ENCODE results near the gene FGFR3.
A peak's percentile ranks its signal among the peaks of the same experiment; 100 is the strongest.
"Not testable (repeated sequence)": the region's sequence is repeated elsewhere in the genome, so short reads cannot be mapped to it uniquely, and the experiment has no call there.

Gene FGFR3

DNA sequence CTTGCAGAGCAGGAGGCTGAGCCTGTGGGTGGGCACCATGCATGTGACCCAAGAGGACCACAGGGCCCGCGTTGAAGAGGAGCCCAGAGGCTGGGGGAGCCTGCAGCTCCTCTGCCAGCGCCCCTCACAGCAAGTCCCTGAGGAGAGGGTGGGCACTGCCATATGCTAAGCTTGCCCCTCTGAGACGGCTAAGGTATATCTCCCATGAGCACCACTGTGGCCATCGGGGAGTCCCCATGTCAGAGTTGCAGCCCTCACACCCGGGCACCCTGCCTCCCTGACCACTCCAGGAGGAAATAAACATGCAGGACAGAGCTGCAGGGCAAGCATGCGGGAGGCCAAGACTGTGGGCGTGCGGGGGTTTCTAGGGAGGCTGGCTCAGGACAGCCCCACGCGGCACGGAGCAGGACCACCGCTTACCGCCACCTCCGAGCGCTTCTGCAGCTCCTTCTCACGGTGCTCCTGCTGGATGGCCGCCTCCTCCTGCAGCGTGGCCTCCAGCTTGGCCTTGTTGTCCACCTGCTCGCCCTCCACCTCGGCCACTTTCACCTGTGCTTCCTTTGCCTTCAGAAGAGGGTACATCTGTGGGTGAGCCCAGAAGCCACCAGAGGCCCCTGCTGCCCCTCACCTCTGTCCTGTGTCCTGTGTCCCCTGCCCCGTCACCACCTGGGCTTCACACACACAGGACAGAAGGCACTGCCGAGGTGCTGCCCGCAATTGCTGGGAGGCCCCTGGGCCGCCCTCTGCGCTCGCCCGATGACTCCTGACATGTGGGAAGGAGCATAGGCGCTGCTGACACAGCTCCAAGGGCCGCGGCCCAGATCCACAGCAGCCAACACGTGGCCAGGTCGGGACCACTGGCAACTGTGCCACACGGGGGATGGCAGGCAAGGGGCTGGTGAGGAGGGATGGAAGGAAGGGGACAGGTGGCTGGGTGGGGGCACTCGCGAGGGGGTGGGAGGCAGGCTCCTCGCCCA, 29.8 kb downstream of the FGFR3 start:
- no peaks in the 10 kb centered on the region for H3K4me1 Mint-ChIP-seq
- DNase-seq (ENCODE audit: low spot score in 2 of 2) (no peak), ATAC-seq (no peak)
- peaks cover 74% of the 10 kb centered on the region for H3K36me3 Mint-ChIP-seq
- no peak overlapping the region for H3K4me3 Mint-ChIP-seq
- H3K27ac Mint-ChIP-seq: peak overlapping the region; percentile 34
- no peaks in the 10 kb centered on the region for H3K9me3 Mint-ChIP-seq

- H3K4me1 Mint-ChIP-seq: no peaks in the 10 kb centered on the region
- H3K9me3 Mint-ChIP-seq: no peaks in the 10 kb centered on the region
- H3K4me3 Mint-ChIP-seq: no peak overlapping the region
- no peak for ATAC-seq
- peaks cover 67% of the 10 kb centered on the region for H3K36me3 Mint-ChIP-seq
- H3K27ac Mint-ChIP-seq: peak overlapping the region; percentile 34
- no peak for DNase-seq (ENCODE audit: low spot score in 2 of 2)
Measured at GRCh38 chr4:1823545-1823932, 30.4 kb downstream of the FGFR3 start.

GRCh38 chr4:1824746-1825145, 31.7 kb downstream of the FGFR3 start:
- Mint-ChIP-seq H3K4me1 (no peaks in the 10 kb centered on the region), H3K36me3 (peaks cover 62% of the 10 kb centered on the region), H3K27ac (no peak overlapping the region), H3K9me3 (no peaks in the 10 kb centered on the region), H3K4me3 (no peak overlapping the region)
- DNase-seq (ENCODE audit: low spot score in 2 of 2) (no peak), ATAC-seq (no peak)

- no peak overlapping the region for H3K27ac Mint-ChIP-seq
- no peak for ATAC-seq
- H3K4me1 Mint-ChIP-seq: no peaks in the 10 kb centered on the region
- H3K9me3 Mint-ChIP-seq: no peaks in the 10 kb centered on the region
- peaks cover 60% of the 10 kb centered on the region for H3K36me3 Mint-ChIP-seq
- no peak overlapping the region for H3K4me3 Mint-ChIP-seq
- DNase-seq (ENCODE audit: low spot score in 2 of 2): no peak
Measured at GRCh38 chr4:1825326-1825725, 32.2 kb downstream of the FGFR3 start.

DNA sequence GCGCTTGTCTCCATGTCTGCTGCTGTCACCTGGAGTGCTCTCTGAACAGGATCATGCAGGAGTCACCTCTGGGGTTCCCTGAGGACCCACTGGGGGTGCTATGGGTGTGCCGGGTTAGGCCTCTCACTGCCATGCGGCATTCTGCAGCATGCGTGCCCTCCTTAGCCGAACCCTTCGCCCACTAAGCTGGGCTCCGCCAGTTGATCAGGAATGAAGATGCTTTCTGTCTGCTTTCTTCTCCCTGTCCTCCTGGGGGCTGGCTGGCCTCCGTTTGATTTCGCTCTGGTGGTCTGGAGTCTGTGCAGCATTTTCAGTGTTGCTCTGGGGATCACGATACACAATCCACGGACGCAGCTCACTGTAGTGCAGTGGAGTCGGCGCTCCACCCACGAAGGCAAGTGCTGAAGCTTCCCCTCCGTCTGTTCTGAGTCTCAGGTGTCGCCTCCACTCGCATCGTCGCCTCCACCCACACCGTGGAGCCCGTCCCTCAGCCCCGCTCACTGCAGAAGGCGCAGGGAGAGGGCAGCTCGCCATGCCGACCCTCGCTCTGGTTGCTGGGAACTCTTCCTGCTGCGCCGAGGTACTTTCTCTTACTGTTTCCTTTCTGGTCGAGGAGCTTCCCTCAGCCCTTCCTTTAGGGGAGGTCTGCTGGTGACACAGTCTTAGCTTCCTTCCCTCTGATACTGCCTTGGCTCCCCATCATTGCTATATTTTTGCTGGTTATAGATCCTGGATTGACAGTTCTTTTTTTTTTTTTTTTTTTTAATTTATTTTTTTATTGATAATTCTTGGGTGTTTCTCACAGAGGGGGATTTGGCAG, 33.6 kb downstream of the FGFR3 start:
- Mint-ChIP-seq H3K4me1 (no peaks in the 10 kb centered on the region), H3K36me3 (peaks cover 58% of the 10 kb centered on the region), H3K4me3 (no peak overlapping the region), H3K9me3 (no peaks in the 10 kb centered on the region), H3K27ac (peak overlapping the region; percentile 64)
- ATAC-seq (no peak), DNase-seq (ENCODE audit: low spot score in 2 of 2) (no peak)

GRCh38 chr4:1830234-1830633, 37.1 kb downstream of the FGFR3 start:
- H3K4me3 Mint-ChIP-seq: no peak overlapping the region
- no peak overlapping the region for H3K27ac Mint-ChIP-seq
- H3K36me3 Mint-ChIP-seq: peaks cover 61% of the 10 kb centered on the region
- no peak for ATAC-seq
- no peak for DNase-seq (ENCODE audit: low spot score in 2 of 2)
- no peaks in the 10 kb centered on the region for H3K9me3 Mint-ChIP-seq
- H3K4me1 Mint-ChIP-seq: peaks cover 7% of the 10 kb centered on the region

DNA sequence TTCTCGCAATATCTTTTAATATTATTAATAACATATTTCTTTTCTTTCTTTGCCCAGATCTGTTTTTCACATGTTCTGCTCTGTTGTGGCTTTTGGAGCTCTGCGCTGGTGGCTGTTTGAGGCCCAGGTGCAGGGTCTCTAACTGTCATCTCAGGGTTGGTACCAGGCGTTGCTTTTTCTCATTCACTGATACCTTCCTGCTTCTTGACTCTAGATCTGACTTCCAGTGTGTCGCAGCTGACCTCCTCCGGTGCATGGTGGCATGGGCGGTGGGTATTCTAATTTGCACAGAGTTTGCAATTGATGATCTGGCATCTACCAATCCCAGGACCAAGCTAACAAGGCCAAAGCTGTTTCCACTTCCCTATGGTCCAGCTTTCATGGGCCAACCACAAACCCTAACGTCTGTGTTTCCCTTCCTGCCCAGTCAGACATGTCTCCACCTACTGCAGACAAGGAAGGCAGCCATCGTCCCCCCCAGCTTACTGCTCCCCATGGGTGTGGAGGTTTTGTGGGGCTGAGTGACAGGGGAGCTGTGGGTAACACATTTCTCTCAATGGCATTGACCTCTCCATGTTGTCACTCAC, 37.6 kb downstream of the FGFR3 start:
- Mint-ChIP-seq H3K36me3 (peaks cover 61% of the 10 kb centered on the region), H3K4me1 (peaks cover 7% of the 10 kb centered on the region), H3K9me3 (no peaks in the 10 kb centered on the region), H3K4me3 (no peak overlapping the region), H3K27ac (no peak overlapping the region)
- ATAC-seq (no peak), DNase-seq (ENCODE audit: low spot score in 2 of 2) (no peak)

- Mint-ChIP-seq H3K4me3 (no peak overlapping the region), H3K4me1 (peaks cover 7% of the 10 kb centered on the region), H3K27ac (peak overlapping the region; percentile 54), H3K36me3 (peaks cover 62% of the 10 kb centered on the region), H3K9me3 (no peaks in the 10 kb centered on the region)
- DNase-seq (ENCODE audit: low spot score in 2 of 2): no peak
- ATAC-seq: no peak
Measured at GRCh38 chr4:1831331-1831730, 38.2 kb downstream of the FGFR3 start.

GRCh38 chr4:1832690-1833089, 39.6 kb downstream of the FGFR3 start:
- H3K4me1 Mint-ChIP-seq: peaks cover 7% of the 10 kb centered on the region
- no peak overlapping the region for H3K27ac Mint-ChIP-seq
- DNase-seq (ENCODE audit: low spot score in 2 of 2) (no peak), ATAC-seq (no peak)
- H3K9me3 Mint-ChIP-seq: no peaks in the 10 kb centered on the region
- H3K36me3 Mint-ChIP-seq: peaks cover 75% of the 10 kb centered on the region
- H3K4me3 Mint-ChIP-seq: no peak overlapping the region

GRCh38 chr4:1833307-1834046, 40.4 kb downstream of the FGFR3 start:
- ATAC-seq: no peak

GRCh38 chr4:1834047-1834775, 41.1 kb downstream of the FGFR3 start:
- Mint-ChIP-seq H3K9me3 (no peaks in the 10 kb centered on the region), H3K4me1 (peaks cover 11% of the 10 kb centered on the region), H3K36me3 (peaks cover 89% of the 10 kb centered on the region), H3K27ac (no peak overlapping the region), H3K4me3 (no peak overlapping the region)
- DNase-seq (ENCODE audit: low spot score in 2 of 2) (no peak), ATAC-seq (no peak)

More at GRCh38 chr4:1833307-1834046, 40.4 kb downstream of the FGFR3 start:
- H3K27ac Mint-ChIP-seq: no peak overlapping the region
- no peak overlapping the region for H3K4me3 Mint-ChIP-seq
- H3K9me3 Mint-ChIP-seq: no peaks in the 10 kb centered on the region
- peaks cover 7% of the 10 kb centered on the region for H3K4me1 Mint-ChIP-seq
- DNase-seq (ENCODE audit: low spot score in 2 of 2): no peak
- H3K36me3 Mint-ChIP-seq: peaks cover 82% of the 10 kb centered on the region

DNA sequence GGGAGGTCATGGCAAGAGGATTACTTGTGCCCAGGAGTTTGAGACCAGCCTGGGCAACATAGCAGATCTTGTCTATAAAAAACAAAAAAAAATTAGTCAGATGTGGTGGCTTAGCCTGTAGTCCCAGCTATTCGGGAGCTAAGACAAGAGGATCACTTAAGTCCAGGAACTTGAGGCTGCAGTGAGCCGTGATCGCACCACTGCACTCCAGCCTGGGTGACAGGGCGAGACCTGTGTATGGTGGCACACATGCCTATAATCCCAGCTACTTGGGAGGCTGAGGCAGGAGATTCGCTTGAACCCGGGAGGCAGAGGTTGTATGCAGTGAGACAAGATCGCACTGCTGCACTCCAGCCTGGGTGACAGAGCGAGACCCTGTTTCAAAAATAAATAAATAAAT, 42.7 kb downstream of the FGFR3 start:
- H3K4me1 Mint-ChIP-seq: peaks cover 12% of the 10 kb centered on the region
- DNase-seq (ENCODE audit: low spot score in 2 of 2); H3K9me3 Mint-ChIP-seq; H3K27ac Mint-ChIP-seq; ATAC-seq; H3K4me3 Mint-ChIP-seq: not testable (repeated sequence)
- peaks cover 91% of the 10 kb centered on the region for H3K36me3 Mint-ChIP-seq

DNA sequence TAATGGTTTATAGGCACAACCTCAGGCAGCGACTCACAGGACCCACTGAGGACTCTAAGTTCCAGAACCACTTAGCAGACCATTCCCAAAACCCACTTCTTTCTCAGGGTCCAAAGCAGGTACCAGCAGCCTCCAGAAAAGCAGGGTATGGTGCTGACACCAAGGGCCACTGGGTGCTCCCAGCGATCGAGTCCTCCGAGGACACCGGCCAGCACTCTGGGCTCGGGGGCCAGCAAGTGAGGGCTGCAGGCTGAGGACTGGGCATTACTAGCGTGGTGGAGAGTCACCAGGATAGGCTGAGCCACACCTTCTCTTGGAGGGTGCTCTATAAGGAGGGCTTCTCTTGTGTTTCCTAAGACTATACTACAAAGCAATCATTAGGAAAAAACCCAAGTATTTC, 43.6 kb downstream of the FGFR3 start:
- Mint-ChIP-seq H3K4me1 (peaks cover 14% of the 10 kb centered on the region), H3K9me3 (no peaks in the 10 kb centered on the region), H3K27ac (no peak overlapping the region), H3K36me3 (peaks cover 92% of the 10 kb centered on the region), H3K4me3 (no peak overlapping the region)
- DNase-seq (ENCODE audit: low spot score in 2 of 2) (no peak), ATAC-seq (no peak)

DNA sequence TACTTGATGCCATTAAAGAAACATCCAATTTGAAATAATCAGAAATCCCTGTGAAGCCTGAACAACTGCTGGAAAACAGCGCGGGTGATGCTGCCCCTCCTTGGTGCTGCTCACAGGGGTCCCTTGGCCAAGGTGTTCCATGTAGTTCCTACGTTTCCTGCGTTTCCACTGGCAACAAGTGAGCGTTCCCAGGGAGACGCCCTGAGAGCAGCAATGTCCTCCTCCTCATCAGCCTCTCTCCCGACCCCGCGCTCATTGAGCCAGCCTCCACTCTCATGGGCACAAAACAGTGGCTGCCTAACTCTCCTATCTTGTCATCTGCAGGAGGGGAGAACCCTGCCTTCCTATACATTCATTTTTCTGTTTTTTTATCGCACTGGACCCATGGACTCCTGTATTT, 44.0 kb downstream of the FGFR3 start:
- DNase-seq (ENCODE audit: low spot score in 2 of 2) (no peak), ATAC-seq (no peak)
- H3K9me3 Mint-ChIP-seq: no peaks in the 10 kb centered on the region
- H3K4me1 Mint-ChIP-seq: peaks cover 18% of the 10 kb centered on the region
- H3K27ac Mint-ChIP-seq: peak overlapping the region; percentile 48
- H3K36me3 Mint-ChIP-seq: peaks cover 92% of the 10 kb centered on the region
- no peak overlapping the region for H3K4me3 Mint-ChIP-seq
